ENCODE measurements around the gene PTPRG. TPM values are rescaled to one million over a fixed set of nuclear protein-coding genes. Genes with fewer than 3 reads are reported as not detected.
A peak's percentile ranks its signal among the peaks of the same experiment; 100 is the strongest.

Gene PTPRG
- total RNA-seq, 2 donors from 2014 or later: 76.5 to 108 TPM

- Mint-ChIP-seq H3K27ac (peak overlapping the region; percentile 31), H3K36me3 (ENCODE audit: low read depth) (peaks cover 16% of the 10 kb centered on the region), H3K4me3 (no peak overlapping the region), H3K9me3 (no peaks in the 10 kb centered on the region), H3K4me1 (peaks cover 62% of the 10 kb centered on the region), H3K27me3 (ENCODE audit: insufficient read depth) (no peaks in the 10 kb centered on the region)
- H3K9me3 ChIP-seq (ENCODE audit: control insufficient read depth, low read length): no peaks in the 10 kb centered on the region
- no peaks in the 10 kb centered on the region for H3K36me3 ChIP-seq (ENCODE audit: control insufficient read depth, insufficient read depth, low read length)
- no peak overlapping the region for H3K9ac ChIP-seq (ENCODE audit: extremely low read depth, low read length, poor library complexity, severe bottlenecking)
- WGBS, 2 experiments (ENCODE audit: insufficient coverage in 1 of 2, insufficient read length in 1 of 2): 83 to 89% methylated on average over 7 to 11 of the region's 12 CpGs
- no peak for TF ChIP-seq CTCF (conservative IDR thresholded peaks at IDR 0.05)
- H3K4me1 ChIP-seq (ENCODE audit: control insufficient read depth, insufficient read depth, low read length): peaks cover 4% of the 10 kb centered on the region
- no peaks in the 10 kb centered on the region for H3K27me3 ChIP-seq (ENCODE audit: control insufficient read depth, insufficient read depth, low read length, poor library complexity, severe bottlenecking)
- no peak for DNase-seq
- H3K27ac ChIP-seq (ENCODE audit: low read depth, low read length): no peak overlapping the region
- no peak overlapping the region for H3K4me3 ChIP-seq (ENCODE audit: low read length)
Measured at GRCh38 chr3:61594144-61594963, 33.0 kb downstream of the PTPRG start.

GRCh38 chr3:61594964-61595285, 33.6 kb downstream of the PTPRG start:
- no peak overlapping the region for H3K4me3 Mint-ChIP-seq
- H3K9ac ChIP-seq (ENCODE audit: extremely low read depth, low read length, poor library complexity, severe bottlenecking): no peak overlapping the region
- H3K4me1 ChIP-seq (ENCODE audit: control insufficient read depth, insufficient read depth, low read length): peaks cover 4% of the 10 kb centered on the region
- no peaks in the 10 kb centered on the region for H3K36me3 ChIP-seq (ENCODE audit: control insufficient read depth, insufficient read depth, low read length)
- H3K27ac Mint-ChIP-seq: peak overlapping the region; percentile 31
- H3K4me3 ChIP-seq (ENCODE audit: low read length): no peak overlapping the region
- no peak for DNase-seq
- no peaks in the 10 kb centered on the region for H3K27me3 Mint-ChIP-seq (ENCODE audit: insufficient read depth)
- peaks cover 62% of the 10 kb centered on the region for H3K4me1 Mint-ChIP-seq
- no peaks in the 10 kb centered on the region for H3K9me3 ChIP-seq (ENCODE audit: control insufficient read depth, low read length)
- WGBS, 2 experiments (ENCODE audit: insufficient coverage in 1 of 2, insufficient read length in 1 of 2): 92% methylated on average over 6 to 9 of the region's 9 CpGs
- H3K9me3 Mint-ChIP-seq: no peaks in the 10 kb centered on the region
- no peak for TF ChIP-seq CTCF (conservative IDR thresholded peaks at IDR 0.05)
- no peaks in the 10 kb centered on the region for H3K27me3 ChIP-seq (ENCODE audit: control insufficient read depth, insufficient read depth, low read length, poor library complexity, severe bottlenecking)
- H3K36me3 Mint-ChIP-seq (ENCODE audit: low read depth): peaks cover 10% of the 10 kb centered on the region
- H3K27ac ChIP-seq (ENCODE audit: low read depth, low read length): no peak overlapping the region

GRCh38 chr3:61595288-61595687, 33.9 kb downstream of the PTPRG start:
- no peak overlapping the region for H3K4me3 Mint-ChIP-seq
- Histone ChIP-seq H3K9ac (ENCODE audit: extremely low read depth, low read length, poor library complexity, severe bottlenecking) (no peak overlapping the region), H3K27me3 (ENCODE audit: control insufficient read depth, insufficient read depth, low read length, poor library complexity, severe bottlenecking) (no peaks in the 10 kb centered on the region), H3K36me3 (ENCODE audit: control insufficient read depth, insufficient read depth, low read length) (no peaks in the 10 kb centered on the region), H3K4me3 (ENCODE audit: low read length) (no peak overlapping the region), H3K9me3 (ENCODE audit: control insufficient read depth, low read length) (no peaks in the 10 kb centered on the region), H3K4me1 (ENCODE audit: control insufficient read depth, insufficient read depth, low read length) (peaks cover 4% of the 10 kb centered on the region), H3K27ac (ENCODE audit: low read depth, low read length) (no peak overlapping the region)
- 45 to 50% methylated on average over 1 of the region's 1 CpG for WGBS, 2 experiments (ENCODE audit: insufficient coverage in 1 of 2, insufficient read length in 1 of 2)
- no peaks in the 10 kb centered on the region for H3K9me3 Mint-ChIP-seq
- H3K27me3 Mint-ChIP-seq (ENCODE audit: insufficient read depth): no peaks in the 10 kb centered on the region
- peaks cover 10% of the 10 kb centered on the region for H3K36me3 Mint-ChIP-seq (ENCODE audit: low read depth)
- H3K27ac Mint-ChIP-seq: peak overlapping the region; percentile 31
- TF ChIP-seq CTCF (conservative IDR thresholded peaks at IDR 0.05): no peak
- DNase-seq: no peak
- peaks cover 62% of the 10 kb centered on the region for H3K4me1 Mint-ChIP-seq
